ENCODE data around the gene MCAT. TPM values are rescaled to one million over a fixed set of nuclear protein-coding genes. Genes with fewer than 3 reads are reported as not detected.
A peak's percentile ranks its signal among the peaks of the same experiment; 100 is the strongest.

The MCAT gene
- polyA plus RNA-seq, 1 donor (not counting 4 experiments of a cell fraction or from before 2014, with no cell fraction given), result 13.9 TPM

DNA sequence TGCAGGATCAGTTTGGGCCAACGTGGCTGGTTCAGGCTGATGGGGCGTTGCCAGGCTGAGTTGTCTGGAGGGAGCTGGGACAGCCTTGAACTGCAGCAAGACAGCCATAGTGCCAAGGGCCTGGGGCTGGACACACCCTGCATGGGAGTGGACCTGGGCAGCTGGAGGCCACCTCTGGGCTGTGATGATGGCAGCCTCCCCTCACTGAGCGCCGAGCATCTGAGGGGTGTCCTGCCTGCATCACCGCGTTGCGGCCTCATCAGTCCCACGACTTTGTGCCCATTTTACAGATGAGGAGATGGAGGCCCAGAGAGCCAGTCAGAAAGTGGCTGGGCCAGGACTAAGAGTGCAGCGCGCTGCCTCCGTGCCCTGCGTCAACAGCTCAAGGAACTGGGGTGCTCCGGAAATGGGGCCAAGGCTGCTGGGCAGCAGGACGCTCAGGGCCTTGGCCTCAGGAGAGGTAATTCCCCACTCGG is 7.6 kb upstream of the MCAT start:
- H3K36me3 ChIP-seq (ENCODE audit: control insufficient read depth in 2 of 2, extremely low read depth in 1 of 2, insufficient read depth in 2 of 2, low read length in 2 of 2), result peaks cover 6 to 7% of the 10 kb centered on the region in 2 experiments
- H2AFZ ChIP-seq (ENCODE audit: control insufficient read depth, low read length), result peak overlapping the region; percentile 93
- peaks cover 17% of the 10 kb centered on the region for H3K4me1 ChIP-seq (ENCODE audit: control insufficient read depth, extremely low read depth, insufficient read depth, low read length)
- peaks cover 41% of the 10 kb centered on the region for H3K79me2 ChIP-seq (ENCODE audit: control insufficient read depth, insufficient read depth, low read length)
- peak overlapping the region; percentile 79 for H3K4me2 ChIP-seq (ENCODE audit: control insufficient read depth, extremely low read depth, insufficient read depth, low read depth, low read length)
- H3K4me3 ChIP-seq (ENCODE audit: control insufficient read depth in 2 of 3, extremely low read depth in 1 of 3, insufficient read depth in 2 of 3, low read depth in 1 of 3, low read length in 3 of 3), result peak overlapping the region; percentile 67 to 96 (median 91)
- no peaks in the 10 kb centered on the region for H3K27me3 ChIP-seq (ENCODE audit: control insufficient read depth, extremely low read depth, insufficient read depth, low read length)
- FAIRE-seq (no peak), DNase-seq (ENCODE audit: low read depth, low spot score) (no peak)
- peak overlapping the region; percentile 92 for H3K9ac ChIP-seq (ENCODE audit: control insufficient read depth, extremely low read depth, insufficient read depth, low read length)
- H3K9me1 ChIP-seq (ENCODE audit: control insufficient read depth, extremely low read depth, insufficient read depth, low read length), result peaks cover 6% of the 10 kb centered on the region
- dilution Hi-C loops (cut with MboI; ENCODE audit: extremely low pct_ligation_motif_present, low sequenced_read_pairs), result no loop called here
- TF ChIP-seq EZH2 (IDR thresholded peaks at IDR 0.05; ENCODE audit: low read length), result no peak
- TF ChIP-seq, protein P1, sequence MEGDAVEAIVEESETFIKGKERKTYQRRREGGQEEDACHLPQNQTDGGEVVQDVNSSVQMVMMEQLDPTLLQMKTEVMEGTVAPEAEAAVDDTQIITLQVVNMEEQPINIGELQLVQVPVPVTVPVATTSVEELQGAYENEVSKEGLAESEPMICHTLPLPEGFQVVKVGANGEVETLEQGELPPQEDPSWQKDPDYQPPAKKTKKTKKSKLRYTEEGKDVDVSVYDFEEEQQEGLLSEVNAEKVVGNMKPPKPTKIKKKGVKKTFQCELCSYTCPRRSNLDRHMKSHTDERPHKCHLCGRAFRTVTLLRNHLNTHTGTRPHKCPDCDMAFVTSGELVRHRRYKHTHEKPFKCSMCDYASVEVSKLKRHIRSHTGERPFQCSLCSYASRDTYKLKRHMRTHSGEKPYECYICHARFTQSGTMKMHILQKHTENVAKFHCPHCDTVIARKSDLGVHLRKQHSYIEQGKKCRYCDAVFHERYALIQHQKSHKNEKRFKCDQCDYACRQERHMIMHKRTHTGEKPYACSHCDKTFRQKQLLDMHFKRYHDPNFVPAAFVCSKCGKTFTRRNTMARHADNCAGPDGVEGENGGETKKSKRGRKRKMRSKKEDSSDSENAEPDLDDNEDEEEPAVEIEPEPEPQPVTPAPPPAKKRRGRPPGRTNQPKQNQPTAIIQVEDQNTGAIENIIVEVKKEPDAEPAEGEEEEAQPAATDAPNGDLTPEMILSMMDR (optimal IDR thresholded peaks at IDR 0.05 in 1 of 3, IDR thresholded peaks at IDR 0.05 in 1 of 3, conservative IDR thresholded peaks at IDR 0.05 in 1 of 3; ENCODE audit: extremely low read depth in 1 of 3, insufficient read depth in 2 of 3, low read length in 3 of 3), result no peak
- H4K20me1 ChIP-seq (ENCODE audit: control insufficient read depth, extremely low read depth, insufficient read depth, low read length), result peaks cover 12% of the 10 kb centered on the region
- H3K9me3 ChIP-seq (ENCODE audit: control insufficient read depth, low read depth, low read length), result no peaks in the 10 kb centered on the region
- H3K27ac ChIP-seq (ENCODE audit: control insufficient read depth, insufficient read depth, low read length), result peak overlapping the region; percentile 36

DNA sequence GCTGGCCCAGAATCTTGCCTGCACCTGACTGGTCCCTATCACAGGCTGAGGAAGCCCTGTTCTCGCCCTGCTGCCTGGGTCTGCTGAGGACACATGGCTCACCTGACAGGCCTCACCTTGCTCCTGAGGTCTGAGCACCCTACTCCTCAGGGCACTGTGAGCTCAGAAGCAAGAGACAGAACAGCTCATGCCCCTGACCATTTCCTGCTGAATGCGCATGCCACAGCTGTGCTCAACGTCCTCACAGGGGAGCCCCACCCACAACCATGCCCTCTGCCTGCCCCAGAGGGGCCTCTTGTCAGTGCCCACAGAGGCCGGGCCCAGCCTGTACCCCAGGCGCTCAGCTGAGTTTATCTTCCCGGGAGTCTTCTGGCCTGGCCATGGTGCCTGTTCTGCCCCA is 5.4 kb upstream of the MCAT start:
- H3K4me3 ChIP-seq (ENCODE audit: control insufficient read depth in 2 of 3, extremely low read depth in 1 of 3, insufficient read depth in 2 of 3, low read depth in 1 of 3, low read length in 3 of 3), result no peak overlapping the region
- no peaks in the 10 kb centered on the region for H4K20me1 ChIP-seq (ENCODE audit: control insufficient read depth, extremely low read depth, insufficient read depth, low read length)
- TF ChIP-seq, protein P1 (optimal IDR thresholded peaks at IDR 0.05 in 1 of 3, IDR thresholded peaks at IDR 0.05 in 1 of 3, conservative IDR thresholded peaks at IDR 0.05 in 1 of 3; ENCODE audit: extremely low read depth in 1 of 3, insufficient read depth in 2 of 3, low read length in 3 of 3), result no peak
- no peak for TF ChIP-seq EZH2 (IDR thresholded peaks at IDR 0.05; ENCODE audit: low read length)
- dilution Hi-C loops (cut with MboI; ENCODE audit: extremely low pct_ligation_motif_present, low sequenced_read_pairs), result no loop called here
- peaks cover 19% of the 10 kb centered on the region for H3K79me2 ChIP-seq (ENCODE audit: control insufficient read depth, insufficient read depth, low read length)
- DNase-seq (ENCODE audit: low read depth, low spot score) (no peak), FAIRE-seq (no peak)
- no peaks in the 10 kb centered on the region for H3K36me3 ChIP-seq (ENCODE audit: control insufficient read depth in 2 of 2, extremely low read depth in 1 of 2, insufficient read depth in 2 of 2, low read length in 2 of 2)
- H3K4me2 ChIP-seq (ENCODE audit: control insufficient read depth, extremely low read depth, insufficient read depth, low read depth, low read length), result no peak overlapping the region
- no peak overlapping the region for H3K27ac ChIP-seq (ENCODE audit: control insufficient read depth, insufficient read depth, low read length)
- H3K4me1 ChIP-seq (ENCODE audit: control insufficient read depth, extremely low read depth, insufficient read depth, low read length), result peaks cover 5% of the 10 kb centered on the region
- peak overlapping the region; percentile 51 for H2AFZ ChIP-seq (ENCODE audit: control insufficient read depth, low read length)
- no peaks in the 10 kb centered on the region for H3K9me1 ChIP-seq (ENCODE audit: control insufficient read depth, extremely low read depth, insufficient read depth, low read length)
- no peaks in the 10 kb centered on the region for H3K27me3 ChIP-seq (ENCODE audit: control insufficient read depth, extremely low read depth, insufficient read depth, low read length)
- H3K9ac ChIP-seq (ENCODE audit: control insufficient read depth, extremely low read depth, insufficient read depth, low read length), result no peak overlapping the region
- no peaks in the 10 kb centered on the region for H3K9me3 ChIP-seq (ENCODE audit: control insufficient read depth, low read depth, low read length)
